Measurements from ENCODE around the gene FAM107A. TPM values are rescaled to one million over a fixed set of nuclear protein-coding genes. Genes with fewer than 3 reads are reported as not detected.

FAM107A gene
- polyA plus RNA-seq, 1 experiment: 0.11 TPM

DNA sequence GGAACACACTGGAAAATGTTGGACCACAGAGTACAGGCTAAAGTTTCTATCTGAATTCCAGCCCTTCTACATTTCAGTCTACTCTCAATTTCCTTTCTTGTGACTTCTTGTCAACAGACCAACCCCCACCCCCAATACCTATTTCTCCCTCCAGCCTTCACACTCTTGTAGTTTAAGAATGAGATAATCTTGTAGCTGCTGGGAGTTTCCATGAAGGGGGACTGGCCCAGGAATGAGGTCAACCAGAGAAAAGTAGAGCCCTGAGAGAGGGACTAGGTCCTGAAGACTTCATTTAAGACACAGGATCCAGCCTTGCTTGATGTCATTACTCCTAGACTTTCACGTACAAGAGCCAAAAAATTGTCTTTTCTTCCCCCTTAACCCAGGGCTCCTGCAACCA is 29.5 kb upstream of the FAM107A start:
- no peaks in the 10 kb centered on the region for H3K36me3 ChIP-seq (ENCODE audit: control insufficient read depth, insufficient read depth, low read length)
- no peak for DNase-seq (ENCODE audit: low read depth)
- TF ChIP-seq, protein P1, sequence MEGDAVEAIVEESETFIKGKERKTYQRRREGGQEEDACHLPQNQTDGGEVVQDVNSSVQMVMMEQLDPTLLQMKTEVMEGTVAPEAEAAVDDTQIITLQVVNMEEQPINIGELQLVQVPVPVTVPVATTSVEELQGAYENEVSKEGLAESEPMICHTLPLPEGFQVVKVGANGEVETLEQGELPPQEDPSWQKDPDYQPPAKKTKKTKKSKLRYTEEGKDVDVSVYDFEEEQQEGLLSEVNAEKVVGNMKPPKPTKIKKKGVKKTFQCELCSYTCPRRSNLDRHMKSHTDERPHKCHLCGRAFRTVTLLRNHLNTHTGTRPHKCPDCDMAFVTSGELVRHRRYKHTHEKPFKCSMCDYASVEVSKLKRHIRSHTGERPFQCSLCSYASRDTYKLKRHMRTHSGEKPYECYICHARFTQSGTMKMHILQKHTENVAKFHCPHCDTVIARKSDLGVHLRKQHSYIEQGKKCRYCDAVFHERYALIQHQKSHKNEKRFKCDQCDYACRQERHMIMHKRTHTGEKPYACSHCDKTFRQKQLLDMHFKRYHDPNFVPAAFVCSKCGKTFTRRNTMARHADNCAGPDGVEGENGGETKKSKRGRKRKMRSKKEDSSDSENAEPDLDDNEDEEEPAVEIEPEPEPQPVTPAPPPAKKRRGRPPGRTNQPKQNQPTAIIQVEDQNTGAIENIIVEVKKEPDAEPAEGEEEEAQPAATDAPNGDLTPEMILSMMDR (IDR thresholded peaks at IDR 0.05; ENCODE audit: insufficient read depth, low read depth, low read length): no peak
- H3K4me3 ChIP-seq (ENCODE audit: low read depth, low read length): no peak overlapping the region
- POLR2A ChIA-PET: no interaction called here
- CTCF ChIA-PET: interaction anchor here (0.6 to 2.1 kb wide), 6 partner anchors 15 to 401 kb away, joined by 3 to 7 read pairs (median 5); no protein-coding TSS in a partner anchor
- peaks cover 5% of the 10 kb centered on the region for H3K27me3 ChIP-seq (ENCODE audit: control insufficient read depth, insufficient read depth, low read length)

DNA sequence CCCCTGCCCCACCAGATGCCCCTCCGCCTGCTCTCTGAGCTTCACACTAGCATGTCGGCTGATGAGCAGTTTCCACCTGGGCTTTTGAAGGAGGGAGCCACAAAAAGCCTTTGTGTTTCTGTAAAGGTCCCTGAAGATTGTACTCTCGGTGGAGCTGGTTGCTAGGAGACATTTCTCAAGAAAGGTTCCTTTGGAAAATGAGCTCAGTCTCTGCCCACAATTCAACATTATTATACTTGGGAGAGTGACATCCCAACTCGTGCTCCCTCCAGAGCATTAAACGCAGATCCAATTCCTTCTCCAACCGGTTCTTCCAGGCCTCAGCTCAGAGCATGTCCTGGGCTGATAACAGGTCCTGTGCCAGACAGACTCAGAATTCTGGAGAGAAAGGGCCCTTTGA is 26.8 kb upstream of the FAM107A start:
- Histone ChIP-seq H3K27me3 (ENCODE audit: control insufficient read depth, insufficient read depth, low read length) (peaks cover 5% of the 10 kb centered on the region), H3K4me3 (ENCODE audit: low read depth, low read length) (no peak overlapping the region), H3K36me3 (ENCODE audit: control insufficient read depth, insufficient read depth, low read length) (no peaks in the 10 kb centered on the region)
- no peak for DNase-seq (ENCODE audit: low read depth)
- POLR2A ChIA-PET: no interaction called here
- CTCF ChIA-PET: interaction anchor here (0.6 to 1.7 kb wide), 6 partner anchors 8 to 726 kb away, joined by 3 to 5 read pairs (median 4); no protein-coding TSS in a partner anchor
- TF ChIP-seq, protein P1 (IDR thresholded peaks at IDR 0.05; ENCODE audit: insufficient read depth, low read depth, low read length): no peak

DNA sequence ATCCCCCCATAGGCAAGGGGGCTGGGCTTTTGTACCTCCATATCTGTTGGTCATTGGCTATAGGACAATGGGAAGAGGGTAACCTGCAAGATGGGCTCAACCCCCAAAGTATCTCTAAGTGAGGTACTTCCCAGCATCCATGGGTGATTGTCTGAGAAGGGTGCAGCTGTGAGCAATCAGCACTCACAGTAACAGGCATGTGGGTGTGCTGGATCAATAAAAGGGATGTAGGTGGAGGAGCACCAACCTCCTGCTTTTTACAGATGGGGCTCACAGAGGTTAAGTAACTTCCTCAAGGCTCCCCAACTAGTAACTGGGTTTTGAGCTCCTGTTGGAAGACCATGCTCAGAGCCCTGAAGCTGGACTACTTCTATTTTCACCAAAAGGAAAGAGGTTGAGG is 26.4 kb upstream of the FAM107A start:
- DNase-seq (ENCODE audit: low read depth): no peak
- ChIA-PET POLR2A (no interaction called here), CTCF (interaction anchor here (0.6 to 1.7 kb wide), 5 partner anchors 9 to 726 kb away, joined by 3 to 5 read pairs (median 4); no protein-coding TSS in a partner anchor)
- Histone ChIP-seq H3K27me3 (ENCODE audit: control insufficient read depth, insufficient read depth, low read length) (peaks cover 5% of the 10 kb centered on the region), H3K36me3 (ENCODE audit: control insufficient read depth, insufficient read depth, low read length) (no peaks in the 10 kb centered on the region), H3K4me3 (ENCODE audit: low read depth, low read length) (no peak overlapping the region)
- TF ChIP-seq, protein P1 (IDR thresholded peaks at IDR 0.05; ENCODE audit: insufficient read depth, low read depth, low read length): no peak

DNA sequence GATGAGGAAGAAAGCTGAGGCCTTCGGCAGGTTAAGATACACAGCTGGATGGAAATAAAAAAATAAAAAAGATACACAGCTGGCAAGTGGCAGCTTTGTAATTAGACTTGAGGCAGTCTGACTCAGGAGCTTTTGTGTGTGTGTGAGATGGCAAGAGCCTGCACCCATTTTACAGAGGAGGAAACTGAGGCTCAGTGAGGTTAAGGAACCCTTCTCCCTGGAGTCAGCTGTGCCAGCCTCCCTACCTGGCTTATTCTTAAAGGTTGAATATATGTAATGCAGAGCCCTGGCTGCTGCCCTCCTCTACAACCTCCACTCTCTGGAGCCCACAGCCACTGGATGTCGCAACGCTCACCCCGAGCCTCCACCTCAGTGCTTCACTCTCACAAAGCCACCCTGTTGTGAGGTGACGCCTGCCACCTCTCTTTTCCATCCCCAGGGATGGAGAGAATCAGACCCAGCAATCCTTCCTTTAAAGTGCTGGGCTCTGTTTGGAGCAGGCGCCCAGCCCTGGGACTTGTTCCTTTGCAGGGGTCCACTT is 20.6 kb upstream of the FAM107A start:
- ChIA-PET POLR2A (no interaction called here), CTCF (interaction anchor here (0.9 to 2.1 kb wide), 4 partner anchors 13 to 32 kb away, joined by 3 to 12 read pairs (median 6); no protein-coding TSS in a partner anchor)
- no peaks in the 10 kb centered on the region; the same call in 1 of the 2 replicates for H3K27me3 ChIP-seq (ENCODE audit: control insufficient read depth, insufficient read depth, low read length)
- H3K36me3 ChIP-seq (ENCODE audit: control insufficient read depth, insufficient read depth, low read length): no peaks in the 10 kb centered on the region
- DNase-seq (ENCODE audit: low read depth): no peak
- no peak overlapping the region for H3K4me3 ChIP-seq (ENCODE audit: low read depth, low read length)
- TF ChIP-seq, protein P1 (IDR thresholded peaks at IDR 0.05; ENCODE audit: insufficient read depth, low read depth, low read length): no peak

DNA sequence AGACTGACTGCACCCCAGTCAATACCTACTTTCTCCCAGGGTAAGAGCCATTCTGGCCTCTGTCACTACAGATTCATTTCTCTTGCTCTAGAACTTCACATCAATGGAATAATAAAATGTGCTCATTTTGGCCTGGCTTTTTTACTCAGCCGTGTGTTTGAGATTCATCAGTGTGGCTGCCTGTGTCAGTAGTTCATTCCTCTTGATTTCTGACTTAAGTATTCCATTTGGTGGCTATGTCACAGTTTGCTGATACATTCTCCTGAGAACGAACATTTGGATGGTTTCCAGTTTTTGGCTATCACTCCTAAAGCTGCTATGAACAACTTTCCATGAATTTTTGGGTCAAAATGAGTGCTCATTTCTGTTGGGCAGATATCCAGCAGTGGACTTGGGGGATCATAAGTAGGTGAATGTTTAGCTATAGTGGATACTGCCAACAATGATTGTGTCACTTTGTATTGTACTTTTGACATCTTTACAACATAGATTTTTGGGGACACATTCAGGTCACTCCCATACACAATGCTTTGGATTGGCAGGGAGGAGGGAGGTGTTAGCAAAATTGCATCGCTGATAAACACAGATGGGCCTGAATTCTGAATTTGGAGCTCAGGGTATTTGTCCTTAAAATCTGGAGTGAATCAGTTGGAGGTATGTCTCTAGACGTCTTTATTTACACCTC is 19.8 kb upstream of the FAM107A start:
- ChIA-PET POLR2A (interaction anchor here (0.7 kb wide), 1 partner anchor 451 kb away, joined by 3 read pairs; no protein-coding TSS in a partner anchor), CTCF (interaction anchor here (0.9 to 2.1 kb wide), 4 partner anchors 12 to 33 kb away, joined by 3 to 12 read pairs (median 6); no protein-coding TSS in a partner anchor)
- Histone ChIP-seq H3K36me3 (ENCODE audit: control insufficient read depth, insufficient read depth, low read length) (no peaks in the 10 kb centered on the region), H3K27me3 (ENCODE audit: control insufficient read depth, insufficient read depth, low read length) (no peaks in the 10 kb centered on the region; the same call in 1 of the 2 replicates), H3K4me3 (ENCODE audit: low read depth, low read length) (no peak overlapping the region)
- TF ChIP-seq, protein P1 (IDR thresholded peaks at IDR 0.05; ENCODE audit: insufficient read depth, low read depth, low read length): no peak
- DNase-seq (ENCODE audit: low read depth): no peak

Measured in BJ (cell line).